SK-N-SH (cell line): Measurements from ENCODE around the gene SEPTIN11.

ENCODE experiments used
- EZH2phosphoT487 ChIP-seq: fragments of 200-600 bp; sonication (generic); IDR thresholded peaks from 2 replicates; pipeline ENCODE4 v1.6.1; 2017; ENCODE audit warnings: low read depth, mixed run types, mild to moderate bottlenecking, antibody characterized with exemption, moderate library complexity, borderline replicate concordance
- GABPA ChIP-seq: IDR thresholded peaks from 2 replicates; pipeline ENCODE4 v1.4.0; 2012; ENCODE audit warnings: low read depth, mild to moderate bottlenecking
- JUND ChIP-seq: IDR thresholded peaks from 2 replicates; pipeline ENCODE4 v1.4.0; 2012
- NRF1 ChIP-seq: IDR thresholded peaks from 2 replicates; pipeline ENCODE4 v1.6.1; 2012; ENCODE audit warnings: low read depth, mild to moderate bottlenecking, low read length
- POLR2AphosphoS5 ChIP-seq: IDR thresholded peaks from 2 replicates; pipeline ENCODE4 v1.6.1; 2012; ENCODE audit warnings: low read depth, low read length
- RAD21 ChIP-seq: IDR thresholded peaks from 2 replicates; pipeline ENCODE4 v1.6.1; 2012; ENCODE audit warnings: mild to moderate bottlenecking, low read length
- RCOR1 ChIP-seq: fragments of 150-350 bp; IDR thresholded peaks from 2 replicates; pipeline ENCODE4 v1.6.1; 2017; ENCODE audit warnings: antibody characterized with exemption, low read length
- TAF1 ChIP-seq: IDR thresholded peaks from 2 replicates; pipeline ENCODE4 v1.6.1; 2012; ENCODE audit warnings: low read depth, mild to moderate bottlenecking, low read length, moderate library complexity, borderline replicate concordance
- TF ChIP-seq, protein P1 (sequence below): IDR thresholded peaks from 2 replicates; pipeline ENCODE4 v1.6.1; 2012; ENCODE audit warnings: mild to moderate bottlenecking, low read depth, low read length, moderate library complexity
- TF ChIP-seq, protein P2 (sequence below): fragments of 200-600 bp; sonication (generic); IDR thresholded peaks from 2 replicates; pipeline ENCODE4 v1.6.1; 2017; ENCODE audit warnings: antibody characterized with exemption, mild to moderate bottlenecking, moderate library complexity
- TF ChIP-seq, protein P3 (sequence below): IDR thresholded peaks from 2 replicates; pipeline ENCODE4 v1.4.0; 2012; ENCODE audit warnings: low read depth, borderline replicate concordance

DNA sequence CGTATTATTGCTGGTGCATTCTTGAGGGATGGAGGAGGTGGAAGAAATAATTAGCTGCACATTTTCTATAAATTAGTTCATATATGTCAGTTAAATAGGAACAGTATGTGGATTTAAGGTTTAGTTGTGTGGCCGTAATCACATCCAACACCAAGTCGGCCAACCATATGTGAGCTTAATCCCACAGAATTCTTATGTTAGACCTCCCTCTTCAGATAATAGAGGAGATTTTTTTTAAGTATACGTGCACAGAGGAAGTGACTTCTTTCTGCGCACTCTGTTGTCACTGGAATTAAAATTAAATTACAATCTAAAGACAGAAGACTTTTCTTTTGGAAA lies 2.1 kb downstream of the SEPTIN11 start:
- TF ChIP-seq, protein P1, sequence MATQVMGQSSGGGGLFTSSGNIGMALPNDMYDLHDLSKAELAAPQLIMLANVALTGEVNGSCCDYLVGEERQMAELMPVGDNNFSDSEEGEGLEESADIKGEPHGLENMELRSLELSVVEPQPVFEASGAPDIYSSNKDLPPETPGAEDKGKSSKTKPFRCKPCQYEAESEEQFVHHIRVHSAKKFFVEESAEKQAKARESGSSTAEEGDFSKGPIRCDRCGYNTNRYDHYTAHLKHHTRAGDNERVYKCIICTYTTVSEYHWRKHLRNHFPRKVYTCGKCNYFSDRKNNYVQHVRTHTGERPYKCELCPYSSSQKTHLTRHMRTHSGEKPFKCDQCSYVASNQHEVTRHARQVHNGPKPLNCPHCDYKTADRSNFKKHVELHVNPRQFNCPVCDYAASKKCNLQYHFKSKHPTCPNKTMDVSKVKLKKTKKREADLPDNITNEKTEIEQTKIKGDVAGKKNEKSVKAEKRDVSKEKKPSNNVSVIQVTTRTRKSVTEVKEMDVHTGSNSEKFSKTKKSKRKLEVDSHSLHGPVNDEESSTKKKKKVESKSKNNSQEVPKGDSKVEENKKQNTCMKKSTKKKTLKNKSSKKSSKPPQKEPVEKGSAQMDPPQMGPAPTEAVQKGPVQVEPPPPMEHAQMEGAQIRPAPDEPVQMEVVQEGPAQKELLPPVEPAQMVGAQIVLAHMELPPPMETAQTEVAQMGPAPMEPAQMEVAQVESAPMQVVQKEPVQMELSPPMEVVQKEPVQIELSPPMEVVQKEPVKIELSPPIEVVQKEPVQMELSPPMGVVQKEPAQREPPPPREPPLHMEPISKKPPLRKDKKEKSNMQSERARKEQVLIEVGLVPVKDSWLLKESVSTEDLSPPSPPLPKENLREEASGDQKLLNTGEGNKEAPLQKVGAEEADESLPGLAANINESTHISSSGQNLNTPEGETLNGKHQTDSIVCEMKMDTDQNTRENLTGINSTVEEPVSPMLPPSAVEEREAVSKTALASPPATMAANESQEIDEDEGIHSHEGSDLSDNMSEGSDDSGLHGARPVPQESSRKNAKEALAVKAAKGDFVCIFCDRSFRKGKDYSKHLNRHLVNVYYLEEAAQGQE = no peak
- TF ChIP-seq NRF1 (no peak), EZH2phosphoT487 (no peak), GABPA (no peak), RCOR1 (no peak), POLR2AphosphoS5 (no peak), JUND (no peak), TAF1 (no peak), RAD21 (no peak)
- TF ChIP-seq, protein P2, sequence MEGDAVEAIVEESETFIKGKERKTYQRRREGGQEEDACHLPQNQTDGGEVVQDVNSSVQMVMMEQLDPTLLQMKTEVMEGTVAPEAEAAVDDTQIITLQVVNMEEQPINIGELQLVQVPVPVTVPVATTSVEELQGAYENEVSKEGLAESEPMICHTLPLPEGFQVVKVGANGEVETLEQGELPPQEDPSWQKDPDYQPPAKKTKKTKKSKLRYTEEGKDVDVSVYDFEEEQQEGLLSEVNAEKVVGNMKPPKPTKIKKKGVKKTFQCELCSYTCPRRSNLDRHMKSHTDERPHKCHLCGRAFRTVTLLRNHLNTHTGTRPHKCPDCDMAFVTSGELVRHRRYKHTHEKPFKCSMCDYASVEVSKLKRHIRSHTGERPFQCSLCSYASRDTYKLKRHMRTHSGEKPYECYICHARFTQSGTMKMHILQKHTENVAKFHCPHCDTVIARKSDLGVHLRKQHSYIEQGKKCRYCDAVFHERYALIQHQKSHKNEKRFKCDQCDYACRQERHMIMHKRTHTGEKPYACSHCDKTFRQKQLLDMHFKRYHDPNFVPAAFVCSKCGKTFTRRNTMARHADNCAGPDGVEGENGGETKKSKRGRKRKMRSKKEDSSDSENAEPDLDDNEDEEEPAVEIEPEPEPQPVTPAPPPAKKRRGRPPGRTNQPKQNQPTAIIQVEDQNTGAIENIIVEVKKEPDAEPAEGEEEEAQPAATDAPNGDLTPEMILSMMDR = no peak
- TF ChIP-seq, protein P3, sequence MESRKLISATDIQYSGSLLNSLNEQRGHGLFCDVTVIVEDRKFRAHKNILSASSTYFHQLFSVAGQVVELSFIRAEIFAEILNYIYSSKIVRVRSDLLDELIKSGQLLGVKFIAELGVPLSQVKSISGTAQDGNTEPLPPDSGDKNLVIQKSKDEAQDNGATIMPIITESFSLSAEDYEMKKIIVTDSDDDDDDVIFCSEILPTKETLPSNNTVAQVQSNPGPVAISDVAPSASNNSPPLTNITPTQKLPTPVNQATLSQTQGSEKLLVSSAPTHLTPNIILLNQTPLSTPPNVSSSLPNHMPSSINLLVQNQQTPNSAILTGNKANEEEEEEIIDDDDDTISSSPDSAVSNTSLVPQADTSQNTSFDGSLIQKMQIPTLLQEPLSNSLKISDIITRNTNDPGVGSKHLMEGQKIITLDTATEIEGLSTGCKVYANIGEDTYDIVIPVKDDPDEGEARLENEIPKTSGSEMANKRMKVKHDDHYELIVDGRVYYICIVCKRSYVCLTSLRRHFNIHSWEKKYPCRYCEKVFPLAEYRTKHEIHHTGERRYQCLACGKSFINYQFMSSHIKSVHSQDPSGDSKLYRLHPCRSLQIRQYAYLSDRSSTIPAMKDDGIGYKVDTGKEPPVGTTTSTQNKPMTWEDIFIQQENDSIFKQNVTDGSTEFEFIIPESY = no peak
